Measurements from ENCODE around the gene PCYT1A.
A peak's percentile ranks its signal among the peaks of the same experiment; 100 is the strongest.
"Not testable (repeated sequence)": the region's sequence is repeated elsewhere in the genome, so short reads cannot be mapped to it uniquely, and the experiment has no call there.

The PCYT1A gene

DNA sequence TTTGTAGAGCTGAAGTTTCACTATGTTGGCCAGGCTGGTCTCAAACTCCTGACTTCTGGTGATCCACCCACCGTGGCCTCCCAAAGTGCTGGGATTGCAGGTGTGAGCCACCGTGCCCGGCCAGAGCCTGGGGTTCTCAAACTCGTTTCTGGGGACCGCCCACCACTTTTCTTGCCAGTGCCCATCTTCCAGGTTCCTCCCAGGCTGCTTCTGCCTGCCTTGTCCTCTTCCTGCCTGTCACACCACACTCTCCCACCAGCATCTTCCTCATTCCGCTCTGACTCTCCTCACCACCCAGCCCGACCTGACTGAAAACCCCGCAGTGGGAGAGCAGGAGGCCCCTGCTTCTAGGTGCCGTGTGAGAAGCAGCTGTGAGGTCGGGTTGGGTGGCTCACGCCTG lies 33.6 kb upstream of the PCYT1A start:
- H3K9me3 ChIP-seq (ENCODE audit: control insufficient read depth, low read length) = no peaks in the 10 kb centered on the region
- H3K79me2 ChIP-seq = no peaks in the 10 kb centered on the region
- no peaks in the 10 kb centered on the region for H3K36me3 ChIP-seq (ENCODE audit: control insufficient read depth, insufficient read depth, low read length)
- H3K27me3 ChIP-seq (ENCODE audit: control insufficient read depth, insufficient read depth, low read length) = no peaks in the 10 kb centered on the region
- H3K4me1 ChIP-seq = no peaks in the 10 kb centered on the region
- no peak overlapping the region for H3K4me2 ChIP-seq (ENCODE audit: low read length)
- no peak overlapping the region for H3K4me3 ChIP-seq (ENCODE audit: low read depth, low read length)
- H2AFZ ChIP-seq = no peak overlapping the region
- no peak overlapping the region for H3K9ac ChIP-seq
- H3K27ac ChIP-seq = no peak overlapping the region
- no peak for TF ChIP-seq CTCF (IDR thresholded peaks at IDR 0.05)

DNA sequence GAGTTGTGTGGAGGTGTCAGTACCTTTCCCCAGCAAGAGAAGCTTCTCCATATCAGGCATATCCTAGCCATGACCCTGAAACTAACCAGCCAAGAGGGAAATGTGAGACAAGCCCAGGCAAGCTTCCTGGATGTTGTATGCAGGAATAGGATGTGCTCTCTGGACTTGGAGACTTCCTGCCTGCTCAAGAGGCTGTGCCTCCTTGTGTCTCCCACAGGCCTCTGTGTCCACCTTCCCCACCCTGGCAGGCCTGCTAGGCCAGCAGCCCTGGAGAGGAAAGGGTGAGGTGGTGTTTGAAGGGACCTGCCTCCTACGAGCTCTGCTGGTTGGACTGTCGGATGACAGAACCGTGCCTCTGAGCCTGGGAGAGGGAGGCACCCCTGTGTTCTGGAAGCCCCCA lies 32.6 kb upstream of the PCYT1A start:
- no peaks in the 10 kb centered on the region for H3K79me2 ChIP-seq
- H3K4me1 ChIP-seq = no peaks in the 10 kb centered on the region
- no peak overlapping the region for H3K9ac ChIP-seq
- H3K4me2 ChIP-seq (ENCODE audit: low read length) = no peak overlapping the region
- H3K4me3 ChIP-seq (ENCODE audit: low read depth, low read length) = no peak overlapping the region
- TF ChIP-seq CTCF (IDR thresholded peaks at IDR 0.05) = no peak
- no peaks in the 10 kb centered on the region for H3K9me3 ChIP-seq (ENCODE audit: control insufficient read depth, low read length)
- H3K36me3 ChIP-seq (ENCODE audit: control insufficient read depth, insufficient read depth, low read length) = no peaks in the 10 kb centered on the region
- H2AFZ ChIP-seq = no peak overlapping the region
- no peak overlapping the region for H3K27ac ChIP-seq
- H3K27me3 ChIP-seq (ENCODE audit: control insufficient read depth, insufficient read depth, low read length) = no peaks in the 10 kb centered on the region

DNA sequence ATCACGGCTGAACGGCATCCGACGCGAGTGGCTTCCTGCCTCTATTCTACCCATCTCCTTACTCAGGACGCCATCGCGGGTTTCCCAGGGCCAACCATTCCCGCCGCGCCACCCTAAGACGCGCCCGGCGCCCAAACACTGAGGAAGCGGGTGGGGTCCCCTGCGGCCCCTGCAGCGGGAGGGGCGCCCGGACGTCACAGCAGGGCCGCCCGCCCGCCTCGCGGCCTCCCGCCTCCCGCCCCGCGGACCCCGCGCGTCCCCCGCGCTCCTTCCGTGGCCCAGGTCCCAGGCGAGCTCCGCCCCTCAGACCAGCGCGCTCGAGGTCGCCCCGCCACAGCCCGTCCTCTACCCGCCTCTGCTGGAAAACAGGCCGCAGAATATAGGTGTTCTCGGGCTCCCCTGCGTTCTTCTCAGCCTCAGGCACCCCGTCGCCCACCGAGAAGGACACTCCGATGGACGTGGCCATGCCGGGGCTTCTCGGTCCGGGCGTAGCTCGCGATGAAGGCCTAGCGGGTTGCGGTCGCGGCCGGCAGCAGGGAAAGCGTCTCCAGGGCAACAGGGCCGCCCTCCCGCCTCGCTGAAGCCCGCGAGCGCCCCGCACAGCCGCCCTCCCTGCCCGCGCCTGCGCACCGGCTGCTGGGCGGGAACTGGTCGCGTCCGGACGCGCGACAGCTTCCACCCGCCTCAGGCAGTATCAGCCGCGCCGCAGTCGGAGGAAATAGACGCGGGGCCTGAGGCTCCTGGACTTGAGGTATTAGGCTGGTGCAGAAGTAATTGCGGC lies 30.4 kb upstream of the PCYT1A start, which contains the start of gene DYNLT2B:
Gene DYNLT2B, minus strand, starts transcription at position 554 of the 781 bp plus-strand sequence. Its CDS starts 88 bp downstream, at position 466.
- Histone ChIP-seq H3K36me3 (ENCODE audit: control insufficient read depth, insufficient read depth, low read length) (no peaks in the 10 kb centered on the region), H3K4me1 (no peaks in the 10 kb centered on the region), H3K9ac (peak within 1 kb of the TSS; percentile 80), H3K79me2 (no peaks in the 10 kb centered on the region), H3K9me3 (ENCODE audit: control insufficient read depth, low read length) (no peaks in the 10 kb centered on the region), H3K27me3 (ENCODE audit: control insufficient read depth, insufficient read depth, low read length) (no peaks in the 10 kb centered on the region), H2AFZ (peak within 1 kb of the TSS; percentile 100), H3K4me3 (ENCODE audit: low read depth, low read length) (peak within 1 kb of the TSS; percentile 92), H3K27ac (peak within 1 kb of the TSS; percentile 93), H3K4me2 (ENCODE audit: low read length) (peak within 1 kb of the TSS; percentile 74)
- TF ChIP-seq CTCF (IDR thresholded peaks at IDR 0.05) = no peak

GRCh38 chr3:196316799-196317686 lies 29.5 kb upstream of the PCYT1A start:
- H3K9me3 ChIP-seq (ENCODE audit: control insufficient read depth, low read length); H3K27me3 ChIP-seq (ENCODE audit: control insufficient read depth, insufficient read depth, low read length); H3K36me3 ChIP-seq (ENCODE audit: control insufficient read depth, insufficient read depth, low read length); H3K4me1 ChIP-seq; H3K79me2 ChIP-seq: not testable (repeated sequence)
- H3K4me3 ChIP-seq (ENCODE audit: low read depth, low read length) = peak overlapping the region; percentile 92
- peak overlapping the region; percentile 100 for H2AFZ ChIP-seq
- peak overlapping the region; percentile 80 for H3K9ac ChIP-seq
- peak overlapping the region; percentile 74 for H3K4me2 ChIP-seq (ENCODE audit: low read length)
- peak overlapping the region; percentile 93 for H3K27ac ChIP-seq

GRCh38 chr3:196315821-196316220 lies 28.3 kb upstream of the PCYT1A start:
- Histone ChIP-seq H3K79me2 (no peaks in the 10 kb centered on the region), H3K27me3 (ENCODE audit: control insufficient read depth, insufficient read depth, low read length) (no peaks in the 10 kb centered on the region), H3K9ac (no peak overlapping the region), H3K4me2 (ENCODE audit: low read length) (no peak overlapping the region), H3K36me3 (ENCODE audit: control insufficient read depth, insufficient read depth, low read length) (no peaks in the 10 kb centered on the region), H3K27ac (no peak overlapping the region), H3K9me3 (ENCODE audit: control insufficient read depth, low read length) (no peaks in the 10 kb centered on the region), H2AFZ (no peak overlapping the region), H3K4me3 (ENCODE audit: low read depth, low read length) (no peak overlapping the region), H3K4me1 (no peaks in the 10 kb centered on the region)
- no peak for TF ChIP-seq CTCF (IDR thresholded peaks at IDR 0.05)

All from parathyroid adenoma (tissue), 2 donors.